Astrocyte of the cerebellum (primary cell): ENCODE results near the gene SPATS2.

Source experiments
- DNase-seq: peaks from one replicate; pipeline ENCODE4 v3.0.0-alpha.2; 2011; ENCODE audit warnings: low read depth
- H3K4me3 ChIP-seq: 2 replicates; pipeline ENCODE4 v1.5.1; 2011; ENCODE audit warnings: mild to moderate bottlenecking, low read depth, low read length, moderate library complexity
- in situ Hi-C: cut with HindIII; loops from 2 replicates; pipeline ENCODE4 v1.10.0; 2017; ENCODE audit warnings: low sequenced_read_pairs
- TF ChIP-seq, protein P1 (sequence below): IDR thresholded peaks from 2 replicates; pipeline ENCODE4 v1.5.1; 2012; ENCODE audit warnings: low read length, low read depth, moderate library complexity, mild to moderate bottlenecking; ENCODE audit errors: missing control alignments

SPATS2 gene

GRCh38 chr12:49553512-49554088, 186.3 kb downstream of the SPATS2 start:
- H3K4me3 ChIP-seq = no peak overlapping the region
- in situ Hi-C loops = no loop called here
- TF ChIP-seq, protein P1, sequence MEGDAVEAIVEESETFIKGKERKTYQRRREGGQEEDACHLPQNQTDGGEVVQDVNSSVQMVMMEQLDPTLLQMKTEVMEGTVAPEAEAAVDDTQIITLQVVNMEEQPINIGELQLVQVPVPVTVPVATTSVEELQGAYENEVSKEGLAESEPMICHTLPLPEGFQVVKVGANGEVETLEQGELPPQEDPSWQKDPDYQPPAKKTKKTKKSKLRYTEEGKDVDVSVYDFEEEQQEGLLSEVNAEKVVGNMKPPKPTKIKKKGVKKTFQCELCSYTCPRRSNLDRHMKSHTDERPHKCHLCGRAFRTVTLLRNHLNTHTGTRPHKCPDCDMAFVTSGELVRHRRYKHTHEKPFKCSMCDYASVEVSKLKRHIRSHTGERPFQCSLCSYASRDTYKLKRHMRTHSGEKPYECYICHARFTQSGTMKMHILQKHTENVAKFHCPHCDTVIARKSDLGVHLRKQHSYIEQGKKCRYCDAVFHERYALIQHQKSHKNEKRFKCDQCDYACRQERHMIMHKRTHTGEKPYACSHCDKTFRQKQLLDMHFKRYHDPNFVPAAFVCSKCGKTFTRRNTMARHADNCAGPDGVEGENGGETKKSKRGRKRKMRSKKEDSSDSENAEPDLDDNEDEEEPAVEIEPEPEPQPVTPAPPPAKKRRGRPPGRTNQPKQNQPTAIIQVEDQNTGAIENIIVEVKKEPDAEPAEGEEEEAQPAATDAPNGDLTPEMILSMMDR = peak; percentile 55
- DNase-seq = peak; percentile 4

GRCh38 chr12:49554266-49554665, 187.0 kb downstream of the SPATS2 start:
- DNase-seq = no peak

DNA sequence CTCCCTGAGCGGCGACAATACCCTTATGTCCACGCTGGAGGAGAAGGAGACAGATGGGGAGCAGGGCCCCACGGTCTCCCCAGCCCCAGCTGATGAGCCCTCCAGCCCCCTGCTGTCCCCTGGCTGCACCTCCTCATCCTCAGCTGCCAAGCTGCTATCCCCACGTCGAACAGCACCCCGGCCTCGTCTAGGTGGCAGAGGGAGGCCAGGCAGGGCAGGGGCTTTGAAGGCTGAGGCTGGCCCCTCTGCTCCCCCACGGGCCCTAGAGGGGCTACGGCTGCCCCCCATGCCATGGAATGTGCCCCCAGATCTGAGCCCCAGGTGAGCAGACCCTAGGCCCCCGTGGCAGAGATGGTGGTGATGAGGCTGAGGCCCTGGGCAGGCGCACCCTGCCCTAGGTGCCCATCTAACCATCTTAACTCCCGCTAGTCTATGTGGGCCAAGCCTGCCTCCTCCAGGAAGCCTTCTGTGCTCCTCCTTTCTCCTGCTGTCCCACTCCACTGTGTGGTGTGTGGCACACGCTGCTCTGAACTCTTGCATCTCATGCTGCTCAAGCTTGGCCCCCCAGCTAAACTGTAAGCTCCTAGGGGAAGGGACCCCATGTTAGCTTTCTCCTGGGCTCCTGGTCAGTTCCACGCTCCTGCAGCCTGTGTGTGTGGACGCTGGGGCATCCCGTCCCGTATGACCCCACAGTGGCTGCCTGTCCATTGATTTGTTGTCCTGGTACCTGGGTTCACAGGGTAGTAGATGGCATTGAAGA, 188.5 kb downstream of the SPATS2 start:
- in situ Hi-C loops = no loop called here
- TF ChIP-seq, protein P1 = no peak

More at GRCh38 chr12:49554266-49554665, 187.0 kb downstream of the SPATS2 start:
- no peak overlapping the region for H3K4me3 ChIP-seq
- in situ Hi-C loops = no loop called here
- TF ChIP-seq, protein P1 = no peak

GRCh38 chr12:49556391-49557186, 189.3 kb downstream of the SPATS2 start:
- no peak for DNase-seq
- in situ Hi-C loops = no loop called here
- H3K4me3 ChIP-seq = no peak overlapping the region
- TF ChIP-seq, protein P1 = no peak

More for the DNA sequence above, 188.5 kb downstream of the SPATS2 start:
- no peak overlapping the region for H3K4me3 ChIP-seq
- DNase-seq = no peak

- no peak for DNase-seq
Observed at GRCh38 chr12:49557187-49557916, 190.1 kb downstream of the SPATS2 start.

DNA sequence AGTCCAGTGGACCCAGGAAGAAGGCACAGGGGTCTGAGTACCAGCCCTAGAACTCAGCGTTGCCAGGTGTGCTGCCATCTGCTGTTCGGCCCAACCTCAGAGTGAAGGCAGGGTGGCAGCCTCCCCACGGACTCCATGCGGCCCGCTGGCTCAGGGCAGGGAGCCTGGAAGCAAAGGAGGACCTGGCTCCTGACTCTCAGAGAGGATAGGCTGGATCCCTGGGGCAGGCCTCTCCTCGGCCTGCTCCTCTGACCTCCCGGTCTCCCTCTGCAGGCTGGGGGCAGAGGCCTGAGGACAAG, 190.6 kb downstream of the SPATS2 start:
- no peak overlapping the region for H3K4me3 ChIP-seq
- TF ChIP-seq, protein P1 = no peak
- in situ Hi-C loops = no loop called here
- DNase-seq = no peak

More at GRCh38 chr12:49557187-49557916, 190.1 kb downstream of the SPATS2 start:
- H3K4me3 ChIP-seq = no peak overlapping the region
- TF ChIP-seq, protein P1 = no peak
- in situ Hi-C loops = no loop called here
